Stimulated activated CD4-positive, alpha-beta T cell treated with anti-CD3 and anti-CD28 coated beads, Interleukin-12 subunit alpha, Interleukin-12 subunit beta, amount 100 ng/mL, for 48 hours (primary cell): ENCODE measurements around the gene ADGRV1.
A peak's percentile ranks its signal among the peaks of the same experiment; 100 is the strongest.

ENCODE experiments used
- DNase-seq, 3 donors: peaks; one replicate each; pipeline ENCODE4 v3.0.0-alpha.2; 2020; ENCODE audit warnings: low read depth in 2 of 3, low spot score in 1 of 3

Gene ADGRV1

DNA sequence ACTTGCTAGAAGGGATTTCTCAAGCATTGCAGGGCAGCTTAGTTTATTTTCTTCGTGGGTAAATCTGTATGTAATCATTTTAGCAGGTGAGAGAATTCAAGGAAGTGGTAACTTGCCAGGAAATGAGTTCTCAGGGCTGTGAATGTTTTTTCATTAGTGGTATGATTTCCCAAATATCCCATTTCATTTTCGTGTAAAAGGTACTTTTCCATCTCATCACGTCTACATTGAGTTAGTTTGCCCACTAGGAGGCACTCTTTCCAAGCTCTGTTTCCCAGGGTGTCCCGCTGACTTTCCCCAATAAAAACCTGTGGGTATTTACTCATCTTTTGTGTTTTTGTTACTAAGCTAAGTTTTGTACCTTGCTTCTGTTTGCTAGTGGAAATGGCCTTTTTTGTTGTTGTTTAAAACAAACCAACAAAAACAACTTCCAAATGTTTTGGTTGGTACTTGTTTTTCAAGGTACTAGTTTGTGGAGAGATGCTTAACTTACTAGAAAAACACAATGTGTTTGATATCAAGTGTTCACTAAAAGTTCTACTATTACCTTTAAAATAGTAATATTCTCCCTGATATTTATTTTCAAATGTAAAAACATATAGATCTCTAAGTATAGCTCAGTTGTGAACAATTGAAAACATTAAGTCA is 373.6 kb downstream of the ADGRV1 start:
- DNase-seq, result peak in 2 of 3 donors; percentile 16 to 37

- no peak for DNase-seq
Observed at GRCh38 chr5:90933298-90933697, 374.7 kb downstream of the ADGRV1 start.

GRCh38 chr5:90934091-90934719 is 375.6 kb downstream of the ADGRV1 start:
- no peak for DNase-seq

GRCh38 chr5:90934738-90935137 is 376.1 kb downstream of the ADGRV1 start:
- no peak for DNase-seq

- no peak for DNase-seq
Observed at GRCh38 chr5:90939211-90939610, 380.6 kb downstream of the ADGRV1 start.

- DNase-seq, result peak; percentile 12 to 15 (median 12)
Observed at GRCh38 chr5:90940227-90940995, 381.8 kb downstream of the ADGRV1 start.

DNA sequence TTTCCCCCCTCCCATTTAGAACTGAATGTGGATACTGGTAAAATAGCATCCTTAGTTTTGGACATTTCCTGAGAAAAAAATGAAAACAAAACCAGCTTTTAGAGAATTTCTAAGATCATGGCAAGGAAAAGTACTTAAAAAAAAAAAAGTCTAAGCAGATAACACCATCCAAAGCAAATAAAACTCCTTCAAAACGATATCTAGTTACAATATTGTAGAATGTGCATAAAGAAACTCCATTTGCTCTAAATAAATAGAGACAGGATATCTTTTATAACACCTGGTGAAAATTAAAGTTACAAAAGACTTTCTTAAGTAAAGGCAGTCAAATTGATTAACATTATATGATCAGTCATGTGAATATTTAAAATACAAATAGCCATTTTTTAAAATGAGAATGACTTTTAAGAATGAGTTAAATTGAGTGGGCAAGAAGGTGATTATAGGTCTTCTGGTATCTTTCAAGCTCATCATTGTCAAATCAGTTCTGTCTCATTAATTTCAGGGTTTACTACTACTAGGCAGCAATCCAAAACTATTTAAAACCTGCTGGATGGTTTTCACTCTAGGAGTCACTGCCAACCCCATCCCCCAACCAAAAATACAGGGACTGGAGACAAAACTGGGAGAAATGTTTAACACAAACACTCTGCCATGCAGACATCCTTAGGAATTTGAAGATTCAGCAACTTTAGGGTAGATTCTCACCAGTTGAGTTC is 382.6 kb downstream of the ADGRV1 start:
- DNase-seq, result no peak

DNA sequence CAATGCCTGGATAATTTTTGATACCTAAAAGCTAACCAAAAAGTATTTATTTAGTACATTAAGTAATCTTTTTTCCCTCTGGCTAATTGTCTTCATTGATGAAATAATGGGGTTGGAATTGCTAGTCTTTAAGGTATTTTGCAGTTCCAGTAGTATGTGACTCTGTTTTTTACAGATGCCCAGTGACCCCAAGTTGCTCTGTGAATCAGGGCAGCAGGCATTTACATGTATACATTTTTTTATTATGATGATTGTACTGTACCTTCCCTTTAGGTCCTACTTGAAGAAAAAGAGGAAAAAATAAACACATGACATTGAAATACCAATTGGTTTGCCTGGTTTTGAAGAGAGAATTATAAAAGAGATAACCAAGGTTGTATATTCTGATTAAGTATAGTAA is 385.5 kb downstream of the ADGRV1 start:
- DNase-seq, result no peak

DNA sequence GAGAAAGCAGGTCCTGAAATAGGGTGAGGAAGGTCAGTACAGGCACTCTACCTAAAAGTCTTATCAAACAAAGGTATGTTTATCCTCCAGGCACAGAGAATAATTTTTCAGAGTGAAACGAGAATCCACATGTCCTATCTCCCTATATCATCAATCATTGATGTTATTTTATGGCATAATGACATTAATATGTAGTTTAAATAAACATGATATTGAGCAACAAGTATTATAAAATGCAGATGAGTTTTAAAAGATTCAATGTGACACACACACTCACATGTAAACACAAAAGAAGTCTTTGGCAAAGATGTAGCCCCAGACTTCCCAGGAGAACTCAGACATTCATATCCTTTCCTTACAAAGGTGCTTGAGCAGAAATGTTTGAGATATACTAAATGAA is 389.1 kb downstream of the ADGRV1 start:
- DNase-seq, result no peak

DNA sequence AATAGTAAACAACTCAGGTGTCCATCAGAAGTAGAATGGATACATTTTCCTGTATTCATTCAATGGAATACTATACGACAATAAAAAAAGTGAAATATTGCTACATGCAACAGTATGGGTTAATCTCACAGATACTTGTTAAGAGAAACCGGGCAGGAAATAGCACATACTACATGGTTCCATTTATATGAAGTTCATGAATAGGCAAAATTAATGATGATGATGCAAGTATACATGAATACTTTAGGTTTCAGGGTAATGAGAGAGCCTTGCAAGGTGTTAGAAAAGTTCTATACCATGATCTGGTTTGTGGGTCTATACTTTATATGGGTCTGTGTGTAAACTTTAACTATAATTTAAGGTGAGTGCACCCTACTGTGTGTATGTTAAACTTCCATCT is 390.4 kb downstream of the ADGRV1 start:
- no peak for DNase-seq

GRCh38 chr5:90949469-90950358 is 391.1 kb downstream of the ADGRV1 start:
- DNase-seq, result no peak

GRCh38 chr5:90955001-90955635 is 396.5 kb downstream of the ADGRV1 start:
- DNase-seq, result no peak

DNA sequence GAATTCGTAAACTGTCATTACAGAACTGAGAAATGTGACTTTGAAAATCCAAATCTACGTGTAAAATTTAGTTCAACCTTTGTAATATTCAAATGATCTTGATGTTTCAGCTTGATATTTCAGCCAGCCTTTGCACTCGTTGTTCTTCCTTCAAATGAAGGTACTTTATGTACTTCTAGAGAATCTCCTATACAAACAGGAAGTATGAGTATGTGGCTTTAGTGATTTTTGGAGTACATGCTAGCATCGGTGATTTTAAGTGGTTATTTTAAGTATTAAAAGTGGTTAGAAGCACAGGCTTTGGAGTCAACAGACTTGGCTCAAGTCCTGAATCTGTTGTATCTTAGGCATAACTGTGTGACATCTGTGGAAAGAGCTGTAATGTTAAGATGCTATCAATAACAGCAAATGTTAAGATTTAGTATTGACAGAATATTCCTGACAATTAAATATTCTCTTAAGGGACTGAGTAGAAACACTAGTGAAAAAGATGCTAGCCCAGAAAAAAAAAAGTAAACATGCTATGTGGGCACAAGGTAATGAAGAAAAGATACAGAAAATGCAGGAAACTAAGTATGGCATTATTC is 398.0 kb downstream of the ADGRV1 start:
- DNase-seq, result no peak

DNA sequence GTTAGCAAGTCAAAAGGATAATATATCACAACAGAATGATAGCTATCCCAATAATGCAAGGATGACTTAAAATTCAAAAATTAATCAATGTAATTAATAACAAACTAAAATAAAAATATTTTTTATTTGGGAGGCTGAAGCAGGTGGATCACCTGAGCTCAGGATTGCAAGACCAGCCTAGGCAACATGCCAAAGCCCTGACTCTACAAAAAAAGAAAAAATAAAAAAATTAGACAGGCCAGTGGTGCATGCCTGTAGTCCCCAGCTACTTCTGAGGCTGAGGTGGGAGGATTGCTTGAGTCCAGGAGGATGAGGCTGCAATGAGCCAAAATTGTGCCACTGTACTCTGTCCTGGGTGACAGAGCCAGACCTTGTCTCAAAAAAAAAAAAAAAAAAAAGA is 399.3 kb downstream of the ADGRV1 start:
- no peak for DNase-seq

- DNase-seq, result no peak
Observed at GRCh38 chr5:90959262-90959661, 400.7 kb downstream of the ADGRV1 start.

DNA sequence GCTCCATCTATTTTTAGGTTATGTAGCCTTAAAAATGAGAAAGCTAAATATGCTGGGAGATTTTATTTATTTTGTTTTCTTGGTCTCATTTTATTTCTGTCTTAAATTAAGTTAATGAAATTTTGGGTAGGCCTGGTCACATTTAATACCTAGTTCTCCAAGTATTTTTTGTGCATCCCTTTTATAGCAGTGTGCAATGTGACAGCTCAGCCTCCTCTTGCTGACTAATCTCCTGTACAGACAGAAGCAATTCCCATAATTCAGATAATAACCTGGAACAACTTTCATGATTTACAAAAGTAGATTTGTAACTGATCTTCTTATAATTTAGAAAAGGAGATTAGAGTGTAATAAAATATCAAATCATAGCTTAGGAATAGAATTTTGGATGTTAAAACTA is 403.9 kb downstream of the ADGRV1 start:
- DNase-seq, result no peak

DNA sequence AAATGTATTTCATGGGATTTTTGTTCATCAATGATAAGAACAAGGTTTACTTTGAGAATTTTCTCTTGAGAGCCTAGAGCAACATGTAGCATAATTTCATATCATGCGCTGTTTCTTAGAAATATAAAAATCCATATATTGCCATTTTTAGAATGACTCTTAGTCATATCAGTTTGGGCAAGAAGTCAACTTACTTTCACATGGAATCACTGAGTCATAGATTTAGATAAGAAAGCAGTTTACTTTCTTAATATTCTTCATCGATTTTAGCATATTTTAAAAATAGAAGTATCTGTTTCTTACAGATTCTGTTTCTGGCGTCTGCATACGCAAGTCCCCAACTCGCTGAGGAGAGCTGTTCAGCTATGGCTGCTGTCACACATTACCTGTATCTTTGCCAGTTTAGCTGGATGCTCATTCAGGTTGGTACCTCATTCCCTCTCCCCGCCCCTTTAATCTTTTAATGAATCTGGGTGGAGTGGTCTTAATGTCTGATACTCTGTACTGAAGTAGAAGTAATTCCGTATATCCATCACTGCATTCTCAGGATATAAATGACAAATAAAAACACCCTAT is 406.6 kb downstream of the ADGRV1 start:
- no peak for DNase-seq

GRCh38 chr5:90967443-90967842 is 408.8 kb downstream of the ADGRV1 start:
- no peak for DNase-seq

DNA sequence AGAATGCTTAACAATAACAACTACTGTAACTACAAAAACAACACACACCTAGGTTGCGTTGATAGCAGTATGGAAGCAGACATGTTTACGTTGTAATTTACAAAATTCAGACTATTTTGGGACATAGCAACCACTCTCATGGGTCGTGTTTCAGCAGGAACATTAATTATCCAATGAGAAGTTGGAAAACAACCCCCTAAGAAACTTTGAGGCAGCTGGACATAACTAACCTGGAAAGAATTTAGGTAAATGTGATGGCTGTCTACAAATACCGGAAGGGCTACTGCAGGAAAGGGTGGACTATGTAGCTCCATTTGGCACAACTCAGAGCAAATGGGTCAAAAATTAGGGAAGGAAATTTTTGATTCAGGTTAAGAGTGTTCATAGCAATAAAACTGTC is 409.3 kb downstream of the ADGRV1 start:
- no peak for DNase-seq
